CD4-positive, alpha-beta T cell treated with Interleukin-17A for 4 hours (primary cell): Measurements from ENCODE around the gene ABCC6.
"Not testable (repeated sequence)": the region's sequence is repeated elsewhere in the genome, so short reads cannot be mapped to it uniquely, and the experiment has no call there.

Experiments
- DNase-seq: peaks from one replicate; pipeline ENCODE4 v3.0.0-alpha.2; 2020; ENCODE audit warnings: mixed read lengths

ABCC6 gene

GRCh38 chr16:16158082-16158658 is 65.1 kb downstream of the ABCC6 start:
- DNase-seq: no peak

GRCh38 chr16:16157166-16157565 is 66.1 kb downstream of the ABCC6 start:
- DNase-seq: no peak

GRCh38 chr16:16155234-16155633 is 68.1 kb downstream of the ABCC6 start:
- DNase-seq: no peak

GRCh38 chr16:16154281-16154951 is 68.9 kb downstream of the ABCC6 start:
- DNase-seq: no peak

- DNase-seq: not testable (repeated sequence)
Measured at GRCh38 chr16:16153000-16153399, 70.3 kb downstream of the ABCC6 start.

- no peak for DNase-seq
Measured at GRCh38 chr16:16151315-16151714, 72.0 kb downstream of the ABCC6 start.

- no peak for DNase-seq
Measured at GRCh38 chr16:16150878-16151152, 72.5 kb downstream of the ABCC6 start.

GRCh38 chr16:16150117-16150877 is 73.0 kb downstream of the ABCC6 start:
- DNase-seq: no peak

- no peak for DNase-seq
Measured at GRCh38 chr16:16149710-16150116, 73.6 kb downstream of the ABCC6 start.

GRCh38 chr16:16148755-16149154 is 74.5 kb downstream of the ABCC6 start:
- no peak for DNase-seq

GRCh38 chr16:16148000-16148599 is 75.2 kb downstream of the ABCC6 start:
- DNase-seq: not testable (repeated sequence)

GRCh38 chr16:16147316-16147999 is 75.8 kb downstream of the ABCC6 start:
- DNase-seq: no peak

- DNase-seq: no peak
Measured at GRCh38 chr16:16146380-16147315, 76.6 kb downstream of the ABCC6 start.

- DNase-seq: no peak
Measured at GRCh38 chr16:16145286-16145685, 78.0 kb downstream of the ABCC6 start.

GRCh38 chr16:16144416-16144815 is 78.9 kb downstream of the ABCC6 start:
- no peak for DNase-seq

GRCh38 chr16:16143931-16144330 is 79.4 kb downstream of the ABCC6 start:
- no peak for DNase-seq

GRCh38 chr16:16143038-16143763 is 80.1 kb downstream of the ABCC6 start:
- no peak for DNase-seq

GRCh38 chr16:16141784-16142396 is 81.4 kb downstream of the ABCC6 start:
- DNase-seq: no peak

GRCh38 chr16:16141141-16141540 is 82.2 kb downstream of the ABCC6 start:
- DNase-seq: no peak

GRCh38 chr16:16140537-16140936 is 82.8 kb downstream of the ABCC6 start:
- DNase-seq: no peak

- no peak for DNase-seq
Measured at GRCh38 chr16:16139806-16140205, 83.5 kb downstream of the ABCC6 start.
